ENCODE data around the gene IER2. TPM values are rescaled to one million over a fixed set of nuclear protein-coding genes. Genes with fewer than 3 reads are reported as not detected.

Gene IER2
- polyA plus RNA-seq, 2 donors: 52.1 to 101 TPM

DNA sequence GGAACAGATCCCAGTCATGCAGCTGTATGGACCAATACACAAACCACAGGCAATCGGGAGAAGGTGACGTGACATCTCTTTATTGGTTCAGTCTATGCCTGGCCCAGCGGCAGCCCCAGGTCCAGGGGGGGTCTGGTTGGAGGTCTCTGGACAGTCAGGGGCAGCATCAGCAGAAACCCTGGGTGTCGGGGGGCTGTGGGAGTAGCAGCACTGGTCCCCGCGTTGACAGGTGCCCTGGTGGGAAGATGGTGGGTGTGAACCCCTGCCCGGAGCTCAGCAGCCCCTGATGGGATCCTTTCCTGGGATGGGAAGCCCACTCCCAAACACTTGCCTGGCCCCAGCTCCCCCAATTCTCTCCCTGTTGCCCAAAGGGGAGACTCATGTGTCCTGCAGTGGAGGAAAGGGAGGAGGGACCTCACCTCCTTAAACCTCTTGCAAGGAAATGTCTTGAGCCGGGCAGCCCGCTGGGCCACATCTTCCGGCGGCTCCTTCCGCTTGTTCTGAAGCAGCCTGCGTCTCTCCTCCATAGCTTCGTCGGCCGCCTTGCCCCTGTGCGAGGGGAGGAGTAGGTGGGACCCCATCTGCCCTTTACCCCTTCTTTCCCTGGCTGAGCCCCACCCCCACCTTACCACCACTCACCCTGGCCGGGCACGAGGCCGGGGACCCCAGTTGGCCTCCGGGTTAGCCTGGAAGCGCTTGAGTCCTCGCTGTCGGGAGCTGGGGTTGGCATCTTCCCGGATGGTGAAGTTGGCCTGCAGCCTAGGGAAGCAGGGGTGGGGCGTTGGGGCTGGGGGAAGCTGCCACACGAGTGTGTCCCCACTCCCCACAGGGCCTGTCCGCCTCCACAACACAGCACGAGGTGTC is 45.1 kb upstream of the IER2 start:
- H3K4me1 ChIP-seq (ENCODE audit: control insufficient read depth in 2 of 2, insufficient read depth in 2 of 2, low read length in 1 of 2): peaks cover 0 to 13% of the 10 kb centered on the region in 2 donors
- WGBS, 2 donors: 67 to 69% methylated on average over 29 of the region's 29 CpGs
- peaks cover 0 to 20% of the 10 kb centered on the region in 2 donors for H3K36me3 ChIP-seq (ENCODE audit: control insufficient read depth in 2 of 2, insufficient read depth in 2 of 2, low read length in 1 of 2)
- H3K27ac ChIP-seq (ENCODE audit: low read depth in 2 of 2, low read length in 1 of 2): peak overlapping the region; percentile 18 to 34
- peak overlapping the region in 1 of 2 donors; percentile 31 for H3K4me3 ChIP-seq (ENCODE audit: low read depth in 1 of 2, low read length in 2 of 2)
- H3K27me3 ChIP-seq (ENCODE audit: control insufficient read depth in 1 of 2, insufficient read depth in 2 of 2, low read length in 2 of 2): no peaks in the 10 kb centered on the region
- H3K9me3 ChIP-seq (ENCODE audit: control insufficient read depth in 2 of 2, insufficient read depth in 1 of 2, low read depth in 1 of 2, low read length in 1 of 2): peaks cover 0 to 2% of the 10 kb centered on the region in 2 donors

DNA sequence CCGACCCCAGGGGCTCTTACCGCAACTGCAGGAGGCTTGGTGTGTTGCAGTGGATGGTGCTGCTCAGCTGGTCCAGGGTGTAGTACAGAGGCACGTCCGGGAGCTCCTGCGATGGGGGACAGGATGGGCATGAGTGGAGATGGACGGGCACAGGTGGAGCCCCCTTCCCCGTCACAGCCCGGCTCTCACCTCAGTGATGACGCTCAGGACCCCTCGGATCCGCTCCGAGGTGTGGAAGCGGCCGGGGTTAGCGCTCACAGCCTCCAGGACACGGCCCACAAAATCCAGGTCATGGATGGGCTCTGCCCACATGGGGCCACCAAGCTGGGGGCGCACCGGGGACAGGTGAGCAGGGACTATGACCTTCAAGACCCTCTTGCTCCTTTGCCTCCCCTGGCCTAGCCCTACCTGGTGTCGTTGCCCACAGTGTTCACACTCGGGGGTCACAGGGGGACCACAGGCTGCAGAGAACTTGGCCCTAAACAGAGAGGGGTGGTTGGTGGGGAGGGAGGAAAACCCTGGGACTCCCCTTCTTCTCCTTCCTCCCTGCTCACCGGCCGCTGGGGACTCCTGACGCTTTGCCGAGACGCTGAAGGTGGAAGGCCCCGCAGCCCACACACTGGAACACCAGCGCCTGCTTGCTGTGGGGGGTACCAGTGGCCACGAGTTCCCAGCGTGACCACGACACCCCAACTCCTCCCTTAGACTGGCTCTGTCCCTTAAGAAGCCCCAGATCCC is 40.7 kb upstream of the IER2 start:
- 94% methylated on average over 28 to 30 of the region's 30 CpGs for WGBS, 2 donors
- no peak overlapping the region for H3K27ac ChIP-seq (ENCODE audit: low read depth in 2 of 2, low read length in 1 of 2)
- H3K4me1 ChIP-seq (ENCODE audit: control insufficient read depth in 2 of 2, insufficient read depth in 2 of 2, low read length in 1 of 2): no peaks in the 10 kb centered on the region
- H3K9me3 ChIP-seq (ENCODE audit: control insufficient read depth in 2 of 2, insufficient read depth in 1 of 2, low read depth in 1 of 2, low read length in 1 of 2): no peaks in the 10 kb centered on the region
- H3K27me3 ChIP-seq (ENCODE audit: control insufficient read depth in 1 of 2, insufficient read depth in 2 of 2, low read length in 2 of 2): no peaks in the 10 kb centered on the region
- peaks cover 4 to 25% of the 10 kb centered on the region in 2 donors for H3K36me3 ChIP-seq (ENCODE audit: control insufficient read depth in 2 of 2, insufficient read depth in 2 of 2, low read length in 1 of 2)
- H3K4me3 ChIP-seq (ENCODE audit: low read depth in 1 of 2, low read length in 2 of 2): no peak overlapping the region

DNA sequence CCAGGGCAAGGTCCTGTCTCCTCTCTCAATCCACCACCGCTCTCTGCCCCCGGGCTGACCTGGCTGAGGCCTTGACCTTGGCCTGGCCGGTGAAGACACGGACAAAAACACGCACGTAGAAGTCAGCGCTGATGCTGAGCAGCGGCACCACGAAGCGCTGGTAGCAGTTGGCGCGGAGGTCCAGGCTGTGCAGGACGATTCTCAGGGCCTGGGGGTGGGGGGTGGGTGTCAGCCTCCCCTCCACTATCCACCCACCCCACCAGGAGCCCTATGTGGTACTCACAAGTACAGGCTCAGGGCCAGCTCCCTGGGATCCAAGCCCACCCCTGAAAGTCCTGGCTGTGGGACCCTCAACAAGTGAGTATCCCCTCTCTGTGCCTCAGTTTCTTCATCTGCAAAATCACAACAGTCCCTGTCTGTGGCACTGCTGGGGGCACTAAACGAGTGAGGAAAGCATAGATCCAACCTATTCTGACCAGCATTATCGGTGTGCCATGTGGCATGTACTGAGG is 40.1 kb upstream of the IER2 start:
- H3K27me3 ChIP-seq (ENCODE audit: control insufficient read depth in 1 of 2, insufficient read depth in 2 of 2, low read length in 2 of 2): no peaks in the 10 kb centered on the region
- H3K4me1 ChIP-seq (ENCODE audit: control insufficient read depth in 2 of 2, insufficient read depth in 2 of 2, low read length in 1 of 2): no peaks in the 10 kb centered on the region
- WGBS, 2 donors: 90 to 92% methylated on average over 15 of the region's 15 CpGs
- H3K27ac ChIP-seq (ENCODE audit: low read depth in 2 of 2, low read length in 1 of 2): no peak overlapping the region
- no peaks in the 10 kb centered on the region for H3K9me3 ChIP-seq (ENCODE audit: control insufficient read depth in 2 of 2, insufficient read depth in 1 of 2, low read depth in 1 of 2, low read length in 1 of 2)
- no peak overlapping the region for H3K4me3 ChIP-seq (ENCODE audit: low read depth in 1 of 2, low read length in 2 of 2)
- peaks cover 4 to 21% of the 10 kb centered on the region in 2 donors for H3K36me3 ChIP-seq (ENCODE audit: control insufficient read depth in 2 of 2, insufficient read depth in 2 of 2, low read length in 1 of 2)

DNA sequence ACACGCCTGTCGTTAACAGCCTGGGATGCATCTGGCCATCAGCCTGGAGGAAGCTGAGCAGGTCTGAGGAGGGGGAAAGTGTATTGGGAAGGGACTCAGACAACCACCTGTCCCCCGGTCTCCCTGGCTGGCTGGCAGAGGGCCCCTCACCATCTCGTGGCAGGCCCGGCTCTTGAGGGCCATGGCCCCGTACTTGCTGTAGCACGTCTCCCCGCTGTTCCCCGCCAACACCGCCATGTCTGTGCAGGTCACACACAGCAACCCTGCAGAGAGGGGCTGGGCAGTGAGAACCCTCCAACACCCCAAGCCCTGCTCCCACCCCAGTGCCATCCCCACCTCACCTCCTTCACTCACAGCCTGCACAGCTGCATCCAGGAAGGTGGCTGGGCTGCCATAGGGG is 37.7 kb upstream of the IER2 start:
- H3K36me3 ChIP-seq (ENCODE audit: control insufficient read depth in 2 of 2, insufficient read depth in 2 of 2, low read length in 1 of 2): peaks cover 4 to 18% of the 10 kb centered on the region in 2 donors
- no peaks in the 10 kb centered on the region for H3K27me3 ChIP-seq (ENCODE audit: control insufficient read depth in 1 of 2, insufficient read depth in 2 of 2, low read length in 2 of 2)
- peaks cover 2 to 5% of the 10 kb centered on the region in 2 donors for H3K4me1 ChIP-seq (ENCODE audit: control insufficient read depth in 2 of 2, insufficient read depth in 2 of 2, low read length in 1 of 2)
- H3K27ac ChIP-seq (ENCODE audit: low read depth in 2 of 2, low read length in 1 of 2): no peak overlapping the region
- H3K9me3 ChIP-seq (ENCODE audit: control insufficient read depth in 2 of 2, insufficient read depth in 1 of 2, low read depth in 1 of 2, low read length in 1 of 2): no peaks in the 10 kb centered on the region
- WGBS, 2 donors: 89 to 92% methylated on average over 10 of the region's 10 CpGs
- H3K4me3 ChIP-seq (ENCODE audit: low read depth in 1 of 2, low read length in 2 of 2): no peak overlapping the region

DNA sequence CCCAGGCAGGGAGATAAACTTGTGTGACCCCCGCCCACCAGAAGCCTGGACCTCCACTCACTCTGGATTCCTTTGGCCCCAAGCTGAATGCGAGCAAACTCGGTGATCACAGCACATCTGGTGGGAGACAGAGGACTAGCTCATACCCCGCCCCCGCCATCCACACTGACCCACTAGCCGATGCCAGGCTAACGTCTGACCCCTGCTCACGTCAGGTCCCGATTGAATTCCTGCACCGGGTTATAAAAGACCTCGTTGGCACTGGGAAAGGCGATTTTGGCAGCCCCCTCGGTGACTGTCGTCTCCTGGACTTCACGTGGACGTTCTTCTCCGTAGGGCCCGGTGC is 34.3 kb upstream of the IER2 start:
- peak overlapping the region; percentile 80 to 89 for H3K4me3 ChIP-seq (ENCODE audit: low read depth in 1 of 2, low read length in 2 of 2)
- WGBS, 2 donors: 1 to 2% methylated on average over 18 of the region's 18 CpGs
- no peaks in the 10 kb centered on the region for H3K27me3 ChIP-seq (ENCODE audit: control insufficient read depth in 1 of 2, insufficient read depth in 2 of 2, low read length in 2 of 2)
- H3K36me3 ChIP-seq (ENCODE audit: control insufficient read depth in 2 of 2, insufficient read depth in 2 of 2, low read length in 1 of 2): peaks cover 4 to 5% of the 10 kb centered on the region in 2 donors
- no peaks in the 10 kb centered on the region for H3K9me3 ChIP-seq (ENCODE audit: control insufficient read depth in 2 of 2, insufficient read depth in 1 of 2, low read depth in 1 of 2, low read length in 1 of 2)
- peak overlapping the region; percentile 83 to 91 for H3K27ac ChIP-seq (ENCODE audit: low read depth in 2 of 2, low read length in 1 of 2)
- peaks cover 11 to 13% of the 10 kb centered on the region in 2 donors for H3K4me1 ChIP-seq (ENCODE audit: control insufficient read depth in 2 of 2, insufficient read depth in 2 of 2, low read length in 1 of 2)

DNA sequence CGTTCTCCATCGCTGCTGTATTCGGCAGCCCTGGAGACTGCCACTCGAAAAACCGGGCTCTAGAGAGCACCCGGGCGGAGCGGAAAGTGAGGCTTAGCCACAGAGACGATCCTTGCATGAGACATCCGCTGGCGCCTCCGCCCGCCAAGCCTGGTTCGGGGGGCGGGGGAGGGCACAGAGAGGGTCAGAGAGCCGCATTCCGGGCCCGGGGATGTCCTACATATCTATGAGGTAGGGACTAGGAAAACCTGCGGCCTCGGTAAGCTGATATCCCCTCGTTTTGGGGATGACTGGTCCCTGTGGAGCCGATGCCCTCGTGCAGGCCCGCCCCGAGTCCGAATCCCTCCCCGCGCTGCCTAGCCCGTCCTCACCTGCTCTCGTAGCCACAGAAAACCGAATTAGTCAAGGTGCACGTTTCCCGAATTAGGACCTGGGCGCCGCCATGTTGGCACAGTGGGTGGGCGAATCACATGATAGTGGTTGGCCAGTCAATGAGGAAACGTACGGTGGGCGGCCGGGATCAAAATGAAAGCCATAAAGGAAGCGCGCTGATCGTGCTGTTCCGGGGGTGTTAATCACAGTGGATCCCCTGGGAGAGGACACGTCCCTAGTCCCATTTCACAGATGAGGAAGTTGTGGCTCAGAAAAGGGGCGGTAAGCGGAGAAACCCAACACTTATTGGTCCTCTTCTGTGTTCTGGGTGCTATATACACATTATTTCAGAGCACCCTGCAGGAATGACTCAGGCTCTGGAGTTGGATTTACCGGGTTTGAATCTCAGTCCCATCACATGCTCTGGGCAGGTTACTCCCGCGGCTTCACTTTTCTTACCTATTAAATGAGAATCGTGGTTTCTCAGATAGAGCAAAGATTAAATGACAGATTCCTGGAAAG is 33.7 kb upstream of the IER2 start, which contains the start of gene TRMT1:
TRMT1 (minus strand) TSS at position 459 of the 894 bp plus-strand sequence; CDS start at position 118, 341 bp downstream.
- Histone ChIP-seq H3K27me3 (ENCODE audit: control insufficient read depth in 1 of 2, insufficient read depth in 2 of 2, low read length in 2 of 2) (no peaks in the 10 kb centered on the region), H3K4me3 (ENCODE audit: low read depth in 1 of 2, low read length in 2 of 2) (peak within 1 kb of the TSS; percentile 80 to 89), H3K36me3 (ENCODE audit: control insufficient read depth in 2 of 2, insufficient read depth in 2 of 2, low read length in 1 of 2) (peaks cover 4 to 6% of the 10 kb centered on the region in 2 donors), H3K27ac (ENCODE audit: low read depth in 2 of 2, low read length in 1 of 2) (peak within 1 kb of the TSS; percentile 83 to 91), H3K9me3 (ENCODE audit: control insufficient read depth in 2 of 2, insufficient read depth in 1 of 2, low read depth in 1 of 2, low read length in 1 of 2) (no peaks in the 10 kb centered on the region), H3K4me1 (ENCODE audit: control insufficient read depth in 2 of 2, insufficient read depth in 2 of 2, low read length in 1 of 2) (peaks cover 11 to 13% of the 10 kb centered on the region in 2 donors)
- 0% methylated on average over 51 of the region's 51 CpGs for WGBS, 2 donors

DNA sequence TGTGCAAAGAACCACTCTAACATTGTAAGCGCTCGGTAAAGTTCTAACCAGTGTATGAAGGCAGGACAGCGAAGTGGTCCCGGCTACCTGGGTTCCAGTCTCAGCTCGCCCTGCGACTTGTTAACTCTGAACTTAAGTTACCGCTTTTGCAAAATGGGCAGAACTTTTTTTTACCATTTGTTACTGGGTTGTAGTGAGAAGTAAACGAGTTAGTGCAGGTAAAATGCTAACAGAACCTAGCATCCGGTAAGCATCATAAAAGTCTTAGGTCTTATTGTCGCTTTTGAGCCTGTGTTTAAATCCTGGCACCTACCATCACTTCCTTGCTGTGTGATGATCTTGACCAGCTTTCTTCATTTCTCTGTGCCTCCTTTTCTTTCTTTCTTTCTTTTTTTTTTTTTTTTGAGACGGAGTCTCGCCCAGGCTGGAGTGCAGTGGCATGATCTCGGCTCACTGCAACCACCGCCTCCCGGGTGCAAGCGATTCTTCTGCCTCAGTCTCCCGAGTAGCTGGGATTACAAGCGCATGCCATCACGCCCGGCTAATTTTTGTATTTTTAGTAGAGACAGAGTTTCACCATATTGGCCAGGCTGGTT is 32.9 kb upstream of the IER2 start:
- Histone ChIP-seq H3K4me3 (ENCODE audit: low read depth in 1 of 2, low read length in 2 of 2) (peak overlapping the region; percentile 80 to 89), H3K27ac (ENCODE audit: low read depth in 2 of 2, low read length in 1 of 2) (peak overlapping the region; percentile 83 to 91), H3K36me3 (ENCODE audit: control insufficient read depth in 2 of 2, insufficient read depth in 2 of 2, low read length in 1 of 2) (peaks cover 4 to 10% of the 10 kb centered on the region in 2 donors), H3K9me3 (ENCODE audit: control insufficient read depth in 2 of 2, insufficient read depth in 1 of 2, low read depth in 1 of 2, low read length in 1 of 2) (no peaks in the 10 kb centered on the region), H3K4me1 (ENCODE audit: control insufficient read depth in 2 of 2, insufficient read depth in 2 of 2, low read length in 1 of 2) (peaks cover 11 to 13% of the 10 kb centered on the region in 2 donors), H3K27me3 (ENCODE audit: control insufficient read depth in 1 of 2, insufficient read depth in 2 of 2, low read length in 2 of 2) (no peaks in the 10 kb centered on the region)
- 5 to 10% methylated on average over 20 of the region's 20 CpGs for WGBS, 2 donors

DNA sequence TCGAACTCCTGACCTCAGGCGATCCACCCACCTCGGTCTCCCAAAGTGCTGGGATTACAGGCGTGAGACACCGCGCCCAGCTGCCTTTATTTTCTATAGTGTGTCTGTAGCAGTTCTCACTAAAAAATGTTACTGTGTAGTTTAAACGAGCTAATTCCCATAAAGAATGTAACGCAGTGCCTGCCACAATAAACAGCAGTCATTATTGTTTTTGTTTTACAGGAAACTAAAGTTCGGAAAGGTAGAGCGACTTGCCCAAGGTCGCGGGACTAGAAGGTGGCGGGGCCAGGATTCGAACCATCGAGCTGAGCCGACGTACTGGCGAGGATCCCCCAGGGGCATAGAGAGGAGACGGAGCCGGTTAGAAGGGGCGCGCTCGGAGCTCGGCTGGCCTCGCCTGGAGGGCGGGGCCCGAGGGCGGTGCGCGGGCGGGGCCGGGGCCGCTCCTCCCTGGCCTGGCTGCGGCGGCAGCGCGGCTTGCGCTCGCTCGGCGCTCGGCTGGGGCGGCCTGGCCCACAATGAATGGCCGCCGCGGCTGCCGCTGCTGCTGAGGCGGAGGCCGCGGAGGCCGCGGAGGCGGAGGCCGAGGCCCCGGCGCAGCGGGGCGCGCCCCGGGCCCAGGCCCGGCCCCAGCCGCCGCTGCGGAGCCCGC is 32.3 kb upstream of the IER2 start, which contains the start of gene NACC1:
NACC1 (plus strand) TSS at position 493 of the 652 bp plus-strand sequence. CDS start 16,944 bp downstream, outside the sequence.
- Histone ChIP-seq H3K36me3 (ENCODE audit: control insufficient read depth in 2 of 2, insufficient read depth in 2 of 2, low read length in 1 of 2) (peaks cover 0 to 5% of the 10 kb centered on the region in 2 donors), H3K27me3 (ENCODE audit: control insufficient read depth in 1 of 2, insufficient read depth in 2 of 2, low read length in 2 of 2) (no peaks in the 10 kb centered on the region), H3K27ac (ENCODE audit: low read depth in 2 of 2, low read length in 1 of 2) (peak within 1 kb of the TSS; percentile 83 to 91), H3K9me3 (ENCODE audit: control insufficient read depth in 2 of 2, insufficient read depth in 1 of 2, low read depth in 1 of 2, low read length in 1 of 2) (no peaks in the 10 kb centered on the region), H3K4me1 (ENCODE audit: control insufficient read depth in 2 of 2, insufficient read depth in 2 of 2, low read length in 1 of 2) (peaks cover 11 to 13% of the 10 kb centered on the region in 2 donors), H3K4me3 (ENCODE audit: low read depth in 1 of 2, low read length in 2 of 2) (peak within 1 kb of the TSS; percentile 89 to 100)
- 2 to 3% methylated on average over 44 to 65 of the region's 65 CpGs for WGBS, 2 donors
